Activated T-helper 17 cell treated with anti-CD3 and anti-CD28 coated beads, Interleukin-2, amount 50 U/mL, for 72 hours (primary cell): ENCODE results near the gene CD248. TPM values are rescaled to one million over a fixed set of nuclear protein-coding genes. Genes with fewer than 3 reads are reported as not detected.
"Not testable (repeated sequence)": the region's sequence is repeated elsewhere in the genome, so short reads cannot be mapped to it uniquely, and the experiment has no call there.

ENCODE experiments used
- ATAC-seq: fragments of 150-1000 bp; cut with Tn5 transposase; replicated peaks from 2 replicates; pipeline ENCODE4 v1.10.0; 2021; ENCODE audit warnings: mild to moderate bottlenecking, moderate library complexity
- H3K27ac Mint-ChIP-seq: one replicate; pipeline ENCODE4 v1.8.0; 2022; ENCODE audit warnings: mixed read lengths
- H3K27me3 Mint-ChIP-seq: one replicate; pipeline ENCODE4 v1.8.0; 2022; ENCODE audit warnings: mixed read lengths
- H3K36me3 Mint-ChIP-seq: one replicate; pipeline ENCODE4 v1.8.0; 2022; ENCODE audit warnings: low read depth, mild to moderate bottlenecking, mixed read lengths
- H3K4me1 Mint-ChIP-seq: one replicate; pipeline ENCODE4 v1.8.0; 2022; ENCODE audit warnings: mixed read lengths
- H3K4me3 Mint-ChIP-seq: one replicate; pipeline ENCODE4 v1.8.0; 2022; ENCODE audit warnings: mild to moderate bottlenecking, mixed read lengths
- H3K9me3 Mint-ChIP-seq: one replicate; pipeline ENCODE4 v1.8.0; 2022; ENCODE audit warnings: mixed read lengths
- total RNA-seq, 2 donors: library from RNA; stranded (reverse); gene quantifications; one replicate each; pipeline ENCODE4 v1.2.3, GENCODE V29; 2022

CD248 gene
- total RNA-seq = not detected

GRCh38 chr11:66316849-66317251 lies at the start of gene CD248:
TSS of gene CD248 (minus strand) at chr11:66317044. CDS start at chr11:66317027, 17 bp downstream.
- H3K27me3 Mint-ChIP-seq = no peaks in the 10 kb centered on the region
- H3K4me1 Mint-ChIP-seq = peaks cover 3% of the 10 kb centered on the region
- ATAC-seq = no peak
- no peak within 1 kb of the TSS for H3K4me3 Mint-ChIP-seq
- no peaks in the 10 kb centered on the region for H3K9me3 Mint-ChIP-seq
- H3K27ac Mint-ChIP-seq = no peak within 1 kb of the TSS
- no peaks in the 10 kb centered on the region for H3K36me3 Mint-ChIP-seq

GRCh38 chr11:66365711-66366619 lies 49.1 kb upstream of the CD248 start:
- Mint-ChIP-seq H3K9me3 (no peaks in the 10 kb centered on the region), H3K27me3 (no peaks in the 10 kb centered on the region), H3K4me3 (no peak overlapping the region), H3K36me3 (no peaks in the 10 kb centered on the region), H3K27ac (no peak overlapping the region), H3K4me1 (no peaks in the 10 kb centered on the region)
- no peak for ATAC-seq

- no peaks in the 10 kb centered on the region for H3K36me3 Mint-ChIP-seq
- H3K4me3 Mint-ChIP-seq = no peak overlapping the region
- H3K27ac Mint-ChIP-seq = no peak overlapping the region
- ATAC-seq = no peak
- no peaks in the 10 kb centered on the region for H3K9me3 Mint-ChIP-seq
- no peaks in the 10 kb centered on the region for H3K4me1 Mint-ChIP-seq
- H3K27me3 Mint-ChIP-seq = no peaks in the 10 kb centered on the region
Measured at GRCh38 chr11:66365166-66365565, 48.3 kb upstream of the CD248 start.

- no peaks in the 10 kb centered on the region for H3K9me3 Mint-ChIP-seq
- peak; percentile 76 for ATAC-seq
- H3K27ac Mint-ChIP-seq = no peak overlapping the region
- no peaks in the 10 kb centered on the region for H3K27me3 Mint-ChIP-seq
- H3K36me3 Mint-ChIP-seq = no peaks in the 10 kb centered on the region
- no peaks in the 10 kb centered on the region for H3K4me1 Mint-ChIP-seq
- no peak overlapping the region for H3K4me3 Mint-ChIP-seq
Measured at GRCh38 chr11:66363805-66364535, 47.1 kb upstream of the CD248 start.

GRCh38 chr11:66363187-66363601 lies 46.4 kb upstream of the CD248 start:
- Mint-ChIP-seq H3K36me3 (no peaks in the 10 kb centered on the region), H3K4me1 (no peaks in the 10 kb centered on the region), H3K9me3 (no peaks in the 10 kb centered on the region), H3K27ac (no peak overlapping the region), H3K27me3 (no peaks in the 10 kb centered on the region), H3K4me3 (no peak overlapping the region)
- no peak for ATAC-seq

GRCh38 chr11:66362481-66363147 lies 45.8 kb upstream of the CD248 start:
- no peak overlapping the region for H3K27ac Mint-ChIP-seq
- H3K27me3 Mint-ChIP-seq = no peaks in the 10 kb centered on the region
- H3K9me3 Mint-ChIP-seq = no peaks in the 10 kb centered on the region
- H3K36me3 Mint-ChIP-seq = no peaks in the 10 kb centered on the region
- H3K4me3 Mint-ChIP-seq = no peak overlapping the region
- no peak for ATAC-seq
- no peaks in the 10 kb centered on the region for H3K4me1 Mint-ChIP-seq

GRCh38 chr11:66361502-66361941 lies 44.7 kb upstream of the CD248 start:
- Mint-ChIP-seq H3K9me3 (no peaks in the 10 kb centered on the region), H3K27ac (peak overlapping the region; percentile 3), H3K36me3 (no peaks in the 10 kb centered on the region), H3K4me1 (no peaks in the 10 kb centered on the region), H3K27me3 (no peaks in the 10 kb centered on the region), H3K4me3 (no peak overlapping the region)
- ATAC-seq = no peak

GRCh38 chr11:66360406-66361073 lies 43.7 kb upstream of the CD248 start:
- Mint-ChIP-seq H3K9me3 (no peaks in the 10 kb centered on the region), H3K4me1 (no peaks in the 10 kb centered on the region), H3K4me3 (no peak overlapping the region), H3K36me3 (no peaks in the 10 kb centered on the region), H3K27me3 (no peaks in the 10 kb centered on the region), H3K27ac (no peak overlapping the region)
- ATAC-seq = no peak

- no peaks in the 10 kb centered on the region for H3K36me3 Mint-ChIP-seq
- no peaks in the 10 kb centered on the region for H3K9me3 Mint-ChIP-seq
- no peaks in the 10 kb centered on the region for H3K27me3 Mint-ChIP-seq
Measured at GRCh38 chr11:66359662-66360087, 42.8 kb upstream of the CD248 start.

GRCh38 chr11:66350560-66351235 lies 33.9 kb upstream of the CD248 start:
- peaks cover 20% of the 10 kb centered on the region for H3K36me3 Mint-ChIP-seq
- H3K4me1 Mint-ChIP-seq, H3K27me3 Mint-ChIP-seq, H3K27ac Mint-ChIP-seq, H3K9me3 Mint-ChIP-seq, ATAC-seq, H3K4me3 Mint-ChIP-seq: not testable (repeated sequence)

More at GRCh38 chr11:66359662-66360087, 42.8 kb upstream of the CD248 start:
- H3K4me1 Mint-ChIP-seq = no peaks in the 10 kb centered on the region
- ATAC-seq = no peak
- no peak overlapping the region for H3K4me3 Mint-ChIP-seq
- no peak overlapping the region for H3K27ac Mint-ChIP-seq

GRCh38 chr11:66349084-66349386 lies 32.2 kb upstream of the CD248 start:
- Mint-ChIP-seq H3K4me1 (peaks cover 6% of the 10 kb centered on the region), H3K4me3 (peak overlapping the region; percentile 95)

GRCh38 chr11:66347425-66348276 lies 30.8 kb upstream of the CD248 start, which contains the start of gene B4GAT1:
TSS of gene B4GAT1 (minus strand) at chr11:66347629. CDS start at chr11:66347545, 84 bp downstream.
- Mint-ChIP-seq H3K4me1 (peaks cover 17% of the 10 kb centered on the region), H3K9me3 (no peaks in the 10 kb centered on the region), H3K4me3 (peak within 1 kb of the TSS; percentile 95), H3K36me3 (peaks cover 22% of the 10 kb centered on the region), H3K27ac (peak within 1 kb of the TSS; percentile 100), H3K27me3 (no peaks in the 10 kb centered on the region)
- peak; percentile 70 for ATAC-seq

More at GRCh38 chr11:66349084-66349386, 32.2 kb upstream of the CD248 start:
- Mint-ChIP-seq H3K27ac (peak overlapping the region; percentile 62), H3K27me3 (no peaks in the 10 kb centered on the region), H3K36me3 (peaks cover 22% of the 10 kb centered on the region), H3K9me3 (no peaks in the 10 kb centered on the region)
- no peak for ATAC-seq
